ENCODE measurements around the gene PMAIP1. TPM values are rescaled to one million over a fixed set of nuclear protein-coding genes. Genes with fewer than 3 reads are reported as not detected.
A peak's percentile ranks its signal among the peaks of the same experiment; 100 is the strongest.

Gene PMAIP1
- polyA plus RNA-seq, 1 of the 3 experiments (the other 2 are of a cell fraction) = 76.9 TPM

DNA sequence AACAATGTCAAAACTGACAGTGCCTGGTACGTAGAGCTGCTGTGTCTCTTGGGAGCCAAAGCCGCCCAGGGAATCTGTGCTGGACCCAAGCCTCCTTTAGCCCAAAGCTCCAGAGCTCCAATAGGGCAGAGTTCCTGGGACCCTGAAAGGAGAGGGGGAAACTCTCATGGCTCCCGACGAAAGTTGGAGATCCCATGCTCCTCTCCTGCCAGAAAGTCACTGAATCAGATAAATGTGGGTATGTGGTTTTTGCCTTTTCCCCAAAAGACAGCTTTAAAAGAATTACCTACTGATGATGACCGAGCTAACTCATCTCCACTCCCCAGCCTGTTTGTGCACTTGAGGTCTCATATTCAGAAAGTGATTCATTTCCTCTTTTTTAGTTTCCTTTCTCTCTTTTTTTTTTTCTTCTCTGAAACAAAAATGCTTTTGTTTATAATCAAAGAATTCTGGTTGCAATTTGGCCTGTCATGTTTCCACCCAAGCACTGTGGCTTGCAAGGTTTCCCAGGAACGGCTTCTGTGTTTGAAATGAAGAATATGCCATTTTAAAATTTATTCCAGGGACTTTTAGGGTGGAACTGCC, 14.1 kb upstream of the PMAIP1 start:
- POLR2A ChIA-PET = no interaction called here
- Histone ChIP-seq H3F3A (replicated peaks; ENCODE audit: insufficient read depth) (peaks cover 32% of the 10 kb centered on the region), H3K79me2 (ENCODE audit: insufficient read depth) (no peaks in the 10 kb centered on the region), H3K4me3 (ENCODE audit: low read depth in 2 of 2, low read length in 1 of 2) (peak overlapping the region; percentile 29 to 48; a peak in 3 of 4 replicates), H3K27ac (ENCODE audit: low read depth in 2 of 2, low read length in 1 of 2) (peak overlapping the region; percentile 77 to 100), H4K20me1 (ENCODE audit: insufficient read depth) (no peaks in the 10 kb centered on the region), H3K36me3 (replicated peaks in 1 of 2; ENCODE audit: control insufficient read depth in 1 of 2, insufficient read depth in 2 of 2, low read length in 1 of 2) (no peaks in the 10 kb centered on the region), H3K4me1 (ENCODE audit: control insufficient read depth in 1 of 2, insufficient read depth in 2 of 2, low read depth in 1 of 2, low read length in 1 of 2) (peaks cover 2 to 25% of the 10 kb centered on the region in 2 experiments; a peak in 3 of 4 replicates), H2AFZ (ENCODE audit: low read depth) (peak overlapping the region; percentile 81), H3K4me2 (peak overlapping the region; percentile 83), H3K27me3 (ENCODE audit: insufficient read depth) (no peaks in the 10 kb centered on the region), H3K9me3 (no peaks in the 10 kb centered on the region), H3K9ac (peak overlapping the region; percentile 71), H3K9me2 (no peaks in the 10 kb centered on the region)
- 18% methylated on average over 6 of the region's 6 CpGs for WGBS (ENCODE audit: low lambda C conversion rate)
- CTCF ChIA-PET = no interaction called here
- DNase-seq = no peak
- TF ChIP-seq EP300 (IDR thresholded peaks at IDR 0.05; ENCODE audit: borderline replicate concordance in 1 of 2, low read depth in 1 of 2, low read length in 1 of 2) (peak; percentile 34 to 77; a peak in 2 of 4 replicates), TCF12 (IDR thresholded peaks at IDR 0.05) (peak; percentile 90), RCOR1 (IDR thresholded peaks at IDR 0.05; ENCODE audit: low read length) (no peak), MXI1 (IDR thresholded peaks at IDR 0.05; ENCODE audit: low read depth, low read length) (no peak), TEAD4 (IDR thresholded peaks at IDR 0.05; ENCODE audit: borderline replicate concordance, insufficient read depth) (peak; percentile 68; the same call in 1 of the 2 replicates), RFX5 (IDR thresholded peaks at IDR 0.05; ENCODE audit: low read length) (no peak), TAF1 (IDR thresholded peaks at IDR 0.05; ENCODE audit: borderline replicate concordance, low read depth, low read length) (no peak), RAD21 (IDR thresholded peaks at IDR 0.05; ENCODE audit: low read length) (no peak), JUND (IDR thresholded peaks at IDR 0.05) (peak; percentile 92), IRF3 (IDR thresholded peaks at IDR 0.05; ENCODE audit: low read depth, low read length) (no peak), ELF1 (IDR thresholded peaks at IDR 0.05) (no peak), CHD2 (IDR thresholded peaks at IDR 0.05; ENCODE audit: low read length, partially characterized antibody) (no peak), USF2 (IDR thresholded peaks at IDR 0.05; ENCODE audit: borderline replicate concordance, low read depth, low read length) (no peak), USF1 (IDR thresholded peaks at IDR 0.05; ENCODE audit: borderline replicate concordance, low read depth) (0 out of 2 replicates have a peak, but pooled peaks have one; percentile 4), EZH2phosphoT487 (IDR thresholded peaks at IDR 0.05; ENCODE audit: borderline replicate concordance, low read depth) (no peak), NFIC (IDR thresholded peaks at IDR 0.05; ENCODE audit: borderline replicate concordance) (peak; percentile 76), RXRA (IDR thresholded peaks at IDR 0.05; ENCODE audit: borderline replicate concordance, low read depth) (peak; percentile 58; the same call in 1 of the 2 replicates), PBX3 (IDR thresholded peaks at IDR 0.05) (peak; percentile 83), FOXJ3 (CRISPR knock-in tag; IDR thresholded peaks at IDR 0.05) (no peak), FOSL2 (IDR thresholded peaks at IDR 0.05; ENCODE audit: borderline replicate concordance, low read depth) (peak; percentile 90), MEF2A (IDR thresholded peaks at IDR 0.05; ENCODE audit: borderline replicate concordance, low read depth) (0 out of 2 replicates have a peak, but pooled peaks have one; percentile 24), SIN3A (IDR thresholded peaks at IDR 0.05; ENCODE audit: borderline replicate concordance, low read depth, low read length) (no peak), NRF1 (IDR thresholded peaks at IDR 0.05; ENCODE audit: low read depth, low read length) (no peak), GABPA (IDR thresholded peaks at IDR 0.05; ENCODE audit: low read depth) (no peak)
- TF ChIP-seq, protein P1, sequence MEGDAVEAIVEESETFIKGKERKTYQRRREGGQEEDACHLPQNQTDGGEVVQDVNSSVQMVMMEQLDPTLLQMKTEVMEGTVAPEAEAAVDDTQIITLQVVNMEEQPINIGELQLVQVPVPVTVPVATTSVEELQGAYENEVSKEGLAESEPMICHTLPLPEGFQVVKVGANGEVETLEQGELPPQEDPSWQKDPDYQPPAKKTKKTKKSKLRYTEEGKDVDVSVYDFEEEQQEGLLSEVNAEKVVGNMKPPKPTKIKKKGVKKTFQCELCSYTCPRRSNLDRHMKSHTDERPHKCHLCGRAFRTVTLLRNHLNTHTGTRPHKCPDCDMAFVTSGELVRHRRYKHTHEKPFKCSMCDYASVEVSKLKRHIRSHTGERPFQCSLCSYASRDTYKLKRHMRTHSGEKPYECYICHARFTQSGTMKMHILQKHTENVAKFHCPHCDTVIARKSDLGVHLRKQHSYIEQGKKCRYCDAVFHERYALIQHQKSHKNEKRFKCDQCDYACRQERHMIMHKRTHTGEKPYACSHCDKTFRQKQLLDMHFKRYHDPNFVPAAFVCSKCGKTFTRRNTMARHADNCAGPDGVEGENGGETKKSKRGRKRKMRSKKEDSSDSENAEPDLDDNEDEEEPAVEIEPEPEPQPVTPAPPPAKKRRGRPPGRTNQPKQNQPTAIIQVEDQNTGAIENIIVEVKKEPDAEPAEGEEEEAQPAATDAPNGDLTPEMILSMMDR (IDR thresholded peaks at IDR 0.05) = no peak
- TF ChIP-seq, protein P2, sequence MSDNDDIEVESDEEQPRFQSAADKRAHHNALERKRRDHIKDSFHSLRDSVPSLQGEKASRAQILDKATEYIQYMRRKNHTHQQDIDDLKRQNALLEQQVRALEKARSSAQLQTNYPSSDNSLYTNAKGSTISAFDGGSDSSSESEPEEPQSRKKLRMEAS (IDR thresholded peaks at IDR 0.05; ENCODE audit: low read depth) = peak; percentile 62
